GM12878 (cell line): ENCODE results near the gene FAM217B.

Experiments used
- CREM ChIP-seq: IDR thresholded peaks from 2 replicates; pipeline ENCODE4 v1.6.1; 2014; ENCODE audit warnings: antibody characterized with exemption, low read depth
- EP300 ChIP-seq, 2 experiments: fragments of 150-350 bp in 1 of 2; IDR thresholded peaks; 2 replicates each; pipeline ENCODE4 v1.6.1; 2011 to 2012; ENCODE audit warnings: low read depth in 2 of 2, low read length in 2 of 2, borderline replicate concordance in 1 of 2, improper control_type of control experiment in 1 of 2, inconsistent platforms in 1 of 2; ENCODE audit not compliant: control insufficient read depth in 1 of 2
- JUND ChIP-seq: IDR thresholded peaks from 2 replicates; pipeline ENCODE4 v1.6.1; 2012; ENCODE audit warnings: low read depth, mild to moderate bottlenecking, low read length, improper control_type of control experiment, moderate library complexity
- POLR2A ChIP-seq: IDR thresholded peaks from 2 replicates; pipeline ENCODE4 v1.6.1; 2011; ENCODE audit warnings: low read depth, mild to moderate bottlenecking, low read length
- POLR2AphosphoS5 ChIP-seq: IDR thresholded peaks from 2 replicates; pipeline ENCODE4 v1.6.1; 2011; ENCODE audit warnings: mild to moderate bottlenecking, low read length, inconsistent platforms
- SPI1 ChIP-seq: IDR thresholded peaks from 2 replicates; pipeline ENCODE4 v1.6.1; 2011; ENCODE audit warnings: low read depth, mild to moderate bottlenecking, low read length, moderate library complexity, borderline replicate concordance; ENCODE audit not compliant: insufficient read depth
- TF ChIP-seq, protein P1 (sequence below), 3 experiments: IDR thresholded peaks in 2 of 3; conservative IDR thresholded peaks in 1 of 3; 2 replicates each; pipeline ENCODE4 v1.5.1; 2011; ENCODE audit warnings: low read depth in 3 of 3, low read length in 3 of 3, mild to moderate bottlenecking in 3 of 3, control low read depth in 2 of 3, moderate library complexity in 2 of 3, inconsistent platforms in 1 of 3, mixed read lengths in 1 of 3; ENCODE audit not compliant: control insufficient read depth in 2 of 3, insufficient read depth in 1 of 3; ENCODE audit errors: extremely low read depth in 1 of 3

- no peak for TF ChIP-seq POLR2AphosphoS5
- no peak for TF ChIP-seq POLR2A
- no peak for TF ChIP-seq CREM
- TF ChIP-seq, protein P1, sequence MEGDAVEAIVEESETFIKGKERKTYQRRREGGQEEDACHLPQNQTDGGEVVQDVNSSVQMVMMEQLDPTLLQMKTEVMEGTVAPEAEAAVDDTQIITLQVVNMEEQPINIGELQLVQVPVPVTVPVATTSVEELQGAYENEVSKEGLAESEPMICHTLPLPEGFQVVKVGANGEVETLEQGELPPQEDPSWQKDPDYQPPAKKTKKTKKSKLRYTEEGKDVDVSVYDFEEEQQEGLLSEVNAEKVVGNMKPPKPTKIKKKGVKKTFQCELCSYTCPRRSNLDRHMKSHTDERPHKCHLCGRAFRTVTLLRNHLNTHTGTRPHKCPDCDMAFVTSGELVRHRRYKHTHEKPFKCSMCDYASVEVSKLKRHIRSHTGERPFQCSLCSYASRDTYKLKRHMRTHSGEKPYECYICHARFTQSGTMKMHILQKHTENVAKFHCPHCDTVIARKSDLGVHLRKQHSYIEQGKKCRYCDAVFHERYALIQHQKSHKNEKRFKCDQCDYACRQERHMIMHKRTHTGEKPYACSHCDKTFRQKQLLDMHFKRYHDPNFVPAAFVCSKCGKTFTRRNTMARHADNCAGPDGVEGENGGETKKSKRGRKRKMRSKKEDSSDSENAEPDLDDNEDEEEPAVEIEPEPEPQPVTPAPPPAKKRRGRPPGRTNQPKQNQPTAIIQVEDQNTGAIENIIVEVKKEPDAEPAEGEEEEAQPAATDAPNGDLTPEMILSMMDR (IDR thresholded peaks at IDR 0.05 in 2 of 3, conservative IDR thresholded peaks at IDR 0.05 in 1 of 3; ENCODE audit: control insufficient read depth in 2 of 3, extremely low read depth in 1 of 3, insufficient read depth in 1 of 3, low read depth in 3 of 3, low read length in 3 of 3), result no peak
- no peak for TF ChIP-seq EP300 (IDR thresholded peaks at IDR 0.05; ENCODE audit: borderline replicate concordance in 1 of 2, control insufficient read depth in 1 of 2, low read depth in 2 of 2, low read length in 2 of 2)
- TF ChIP-seq JUND, result no peak
- TF ChIP-seq SPI1, result no peak
Measured at GRCh38 chr20:59997896-59998295, 57.7 kb downstream of the FAM217B start.
